Motor neuron (in vitro differentiated cells): ENCODE data around the gene TMEM252. TPM values are rescaled to one million over a fixed set of nuclear protein-coding genes. Genes with fewer than 3 reads are reported as not detected.

Source experiments
- ATAC-seq, 8 experiments: fragments of 200-7000 bp; cut with Tn5 transposase; replicated peaks in 6 of 8; 2 replicates each; pipeline ENCODE4 v1.8.0; 2021; ENCODE audit warnings: mild to moderate bottlenecking in 8 of 8, moderate library complexity in 8 of 8
- H3K27ac ChIP-seq, 2 donors: fragments of 250-450 bp; sonication (Bioruptor Pico); 2 replicates each; pipeline ENCODE4 v1.9.0; 2021; ENCODE audit warnings: antibody characterized with exemption in 2 of 2, mild to moderate bottlenecking in 2 of 2, moderate library complexity in 1 of 2
- H3K4me1 ChIP-seq, 2 donors: fragments of 250-450 bp; sonication (Bioruptor Pico); replicated peaks in 1 of 2; 2 replicates each; pipeline ENCODE4 v1.6.1; 2021; ENCODE audit warnings: antibody characterized with exemption in 2 of 2, mild to moderate bottlenecking in 2 of 2, moderate library complexity in 1 of 2
- H3K4me3 ChIP-seq, 5 donors: fragments of 250-450 bp; sonication (Bioruptor Pico); 2 replicates each; pipeline ENCODE4 v1.9.0; 2021; ENCODE audit warnings: antibody characterized with exemption in 5 of 5, mild to moderate bottlenecking in 5 of 5, moderate library complexity in 4 of 5
- WGBS, 10 experiments: fragments of 450-650 bp; shearing (Covaris generic); methylation state at CpG; one replicate each; pipeline ENCODE4 v1.0.0; 2022; 5-methylcytosine and 5-hydroxymethylcytosine counted together
- in situ Hi-C, 9 experiments: fragments of 400-800 bp; cut with MboI; loops; one replicate each; pipeline ENCODE4 v1.15.0; 2021; ENCODE audit warnings: low sequenced_read_pairs in 9 of 9, low pct_unique_long_range_greater_than_20kb in 2 of 9; ENCODE audit not compliant: unreplicated experiment in 9 of 9
- total RNA-seq, 8 experiments: library from RNA; unstranded; fragments of 300-600 nt; gene quantifications; 2 replicates each; pipeline versions ENCODE4 v1.2.3 to v1.2.4, GENCODE V29; 2022

TMEM252 gene
- total RNA-seq, 8 experiments from 2014 or later, result 0.62 TPM; not detected in 7

- in situ Hi-C loops, result no loop called here
Measured at GRCh38 chr9:68532131-68532530, 8.6 kb downstream of the TMEM252 start.

GRCh38 chr9:68530618-68531017, 10.1 kb downstream of the TMEM252 start:
- no peak overlapping the region for H3K27ac ChIP-seq
- no peaks in the 10 kb centered on the region for H3K4me1 ChIP-seq
- ATAC-seq, result peak in 1 of 8 experiments; percentile 44
- in situ Hi-C loops, result no loop called here
- WGBS, 10 experiments, result 0 to 79% (median 30%) methylated on average over 1 to 7 of the region's 7 CpGs; no CpG with 5 or more reads in 3 of the 10 experiments
- no peak overlapping the region for H3K4me3 ChIP-seq

More at GRCh38 chr9:68532131-68532530, 8.6 kb downstream of the TMEM252 start:
- Histone ChIP-seq H3K4me1 (no peaks in the 10 kb centered on the region), H3K27ac (no peak overlapping the region), H3K4me3 (no peak overlapping the region)
- no peak for ATAC-seq
- WGBS, 10 experiments, result 20 to 100% (median 63%) methylated on average over 1 to 3 of the region's 4 CpGs; no CpG with 5 or more reads in 2 of the 10 experiments

GRCh38 chr9:68523367-68523936, 17.2 kb downstream of the TMEM252 start:
- in situ Hi-C loops, result no loop called here
- Histone ChIP-seq H3K4me1 (no peaks in the 10 kb centered on the region), H3K27ac (no peak overlapping the region), H3K4me3 (no peak overlapping the region)
- ATAC-seq, result no peak
- WGBS, 10 experiments, result 28 to 93% (median 74%) methylated on average over 1 to 4 of the region's 4 CpGs; no CpG with 5 or more reads in 1 of the 10 experiments

GRCh38 chr9:68522954-68523353, 17.7 kb downstream of the TMEM252 start:
- no peak for ATAC-seq
- H3K4me3 ChIP-seq, result no peak overlapping the region
- H3K4me1 ChIP-seq, result no peaks in the 10 kb centered on the region
- WGBS, 10 experiments, result 7 to 100% (median 74%) methylated on average over 1 to 3 of the region's 3 CpGs; no CpG with 5 or more reads in 1 of the 10 experiments
- in situ Hi-C loops, result no loop called here
- H3K27ac ChIP-seq, result no peak overlapping the region

GRCh38 chr9:68522131-68522530, 18.6 kb downstream of the TMEM252 start:
- no peak for ATAC-seq
- in situ Hi-C loops, result no loop called here

GRCh38 chr9:68515326-68516017, 25.2 kb downstream of the TMEM252 start:
- no peaks in the 10 kb centered on the region for H3K4me1 ChIP-seq
- no peak overlapping the region for H3K27ac ChIP-seq
- WGBS, 10 experiments, result 38 to 100% (median 83%) methylated on average over 1 to 3 of the region's 4 CpGs; no CpG with 5 or more reads in 1 of the 10 experiments
- no peak overlapping the region for H3K4me3 ChIP-seq
- ATAC-seq, result peak in 1 of 8 experiments; percentile 60
- in situ Hi-C loops, result no loop called here

More at GRCh38 chr9:68522131-68522530, 18.6 kb downstream of the TMEM252 start:
- no peaks in the 10 kb centered on the region for H3K4me1 ChIP-seq
- WGBS, 10 experiments, result 0 to 100% (median 60%) methylated on average over 1 to 4 of the region's 4 CpGs; no CpG with 5 or more reads in 2 of the 10 experiments
- H3K4me3 ChIP-seq, result no peak overlapping the region
- no peak overlapping the region for H3K27ac ChIP-seq

GRCh38 chr9:68513981-68514380, 26.7 kb downstream of the TMEM252 start:
- H3K27ac ChIP-seq, result no peak overlapping the region
- H3K4me3 ChIP-seq, result no peak overlapping the region
- WGBS, 10 experiments, result 38 to 100% (median 79%) methylated on average over 1 to 3 of the region's 4 CpGs; no CpG with 5 or more reads in 2 of the 10 experiments
- no peak for ATAC-seq
- peaks cover 0 to 8% of the 10 kb centered on the region in 2 donors for H3K4me1 ChIP-seq
- in situ Hi-C loops, result no loop called here

GRCh38 chr9:68513385-68513784, 27.3 kb downstream of the TMEM252 start:
- no peak overlapping the region for H3K4me3 ChIP-seq
- in situ Hi-C loops, result no loop called here
- peaks cover 0 to 14% of the 10 kb centered on the region in 2 donors for H3K4me1 ChIP-seq
- WGBS, 10 experiments, result 0 to 83% (median 50%) methylated on average over 2 to 3 of the region's 3 CpGs; no CpG with 5 or more reads in 1 of the 10 experiments
- no peak for ATAC-seq
- H3K27ac ChIP-seq, result no peak overlapping the region

- in situ Hi-C loops, result no loop called here
- Histone ChIP-seq H3K4me3 (no peak overlapping the region), H3K4me1 (peaks cover 0 to 15% of the 10 kb centered on the region in 2 donors), H3K27ac (no peak overlapping the region)
- ATAC-seq, result peak in 1 of 8 experiments; percentile 63
Measured at GRCh38 chr9:68509689-68510088, 31.0 kb downstream of the TMEM252 start.

- ATAC-seq, result peak in 3 of 8 experiments; percentile 15 to 59 (median 38)
- Histone ChIP-seq H3K27ac (peak overlapping the region in 1 of 2 donors; percentile 69), H3K4me1 (peaks cover 0 to 15% of the 10 kb centered on the region in 2 donors), H3K4me3 (no peak overlapping the region)
- in situ Hi-C loops, result no loop called here
- WGBS, 10 experiments, result 14 to 80% (median 56%) methylated on average over 1 to 2 of the region's 2 CpGs; no CpG with 5 or more reads in 2 of the 10 experiments
Measured at GRCh38 chr9:68508547-68508946, 32.1 kb downstream of the TMEM252 start.

- Histone ChIP-seq H3K4me1 (peaks cover 0 to 15% of the 10 kb centered on the region in 2 donors), H3K4me3 (no peak overlapping the region), H3K27ac (no peak overlapping the region)
- in situ Hi-C loops, result no loop called here
- peak in 1 of 8 experiments; percentile 30 for ATAC-seq
- 20 to 100% (median 85%) methylated on average over 1 to 2 of the region's 2 CpGs for WGBS, 10 experiments
Measured at GRCh38 chr9:68507806-68508145, 32.9 kb downstream of the TMEM252 start.

- peaks cover 0 to 15% of the 10 kb centered on the region in 2 donors for H3K4me1 ChIP-seq
- no peak overlapping the region for H3K4me3 ChIP-seq
- in situ Hi-C loops, result no loop called here
- H3K27ac ChIP-seq, result no peak overlapping the region
- ATAC-seq, result peak in 2 of 8 experiments; percentile 45 to 48
- 11 to 85% (median 49%) methylated on average over 3 to 7 of the region's 7 CpGs for WGBS, 10 experiments
Measured at GRCh38 chr9:68507130-68507805, 33.4 kb downstream of the TMEM252 start.

GRCh38 chr9:68506551-68506950, 34.1 kb downstream of the TMEM252 start:
- Histone ChIP-seq H3K27ac (no peak overlapping the region), H3K4me3 (no peak overlapping the region), H3K4me1 (peaks cover 0 to 15% of the 10 kb centered on the region in 2 donors)
- in situ Hi-C loops, result no loop called here
- 50 to 100% (median 83%) methylated on average over 1 of the region's 1 CpG; no CpG with 5 or more reads in 2 of the 10 experiments for WGBS, 10 experiments
- no peak for ATAC-seq
